GM10847 (cell line): Measurements from ENCODE around the gene C3orf62.

Experiments
- POLR2A ChIP-seq: IDR thresholded peaks from 2 replicates; pipeline ENCODE4 v1.6.1; 2011; ENCODE audit not compliant: insufficient read length; ENCODE audit errors: extremely low read depth

C3orf62 gene

GRCh38 chr3:49248840-49249227 lies 28.2 kb downstream of the C3orf62 start:
- no peak for TF ChIP-seq POLR2A

- no peak for TF ChIP-seq POLR2A
Observed at GRCh38 chr3:49244581-49245205, 32.3 kb downstream of the C3orf62 start.

- no peak for TF ChIP-seq POLR2A
Observed at GRCh38 chr3:49238274-49239127, 38.5 kb downstream of the C3orf62 start.

- no peak for TF ChIP-seq POLR2A
Observed at GRCh38 chr3:49237344-49237743, 39.7 kb downstream of the C3orf62 start.

GRCh38 chr3:49236226-49236625 lies 40.8 kb downstream of the C3orf62 start:
- no peak for TF ChIP-seq POLR2A

GRCh38 chr3:49222002-49222401 lies 55.0 kb downstream of the C3orf62 start:
- TF ChIP-seq POLR2A = no peak

GRCh38 chr3:49219132-49219531 lies 57.9 kb downstream of the C3orf62 start:
- no peak for TF ChIP-seq POLR2A
